Transverse colon (tissue), 4 donors: ENCODE measurements around the gene DOCK7. TPM values are rescaled to one million over a fixed set of nuclear protein-coding genes. Genes with fewer than 3 reads are reported as not detected.

Source experiments
- DNase-seq: peaks from one replicate; pipeline ENCODE4 v3.0.0-alpha.2; 2019
- H3K27ac ChIP-seq, 4 donors: fragments of 200-600 bp; sonication (generic); 2 replicates each; pipeline ENCODE4 v1.5.1; 2016 to 2018; ENCODE audit warnings: inconsistent platforms in 4 of 4
- H3K27me3 ChIP-seq: fragments of 200-600 bp; sonication (generic); 2 replicates; pipeline ENCODE4 v1.5.1; 2017; ENCODE audit warnings: inconsistent platforms
- H3K36me3 ChIP-seq, 4 donors: fragments of 200-600 bp; sonication (generic); 2 replicates each; pipeline ENCODE4 v1.5.1; 2017 to 2019; ENCODE audit warnings: inconsistent platforms in 4 of 4
- H3K4me1 ChIP-seq, 4 donors: fragments of 200-600 bp; sonication (generic); 2 replicates each; pipeline ENCODE4 v1.5.1; 2017 to 2020; ENCODE audit warnings: inconsistent platforms in 4 of 4
- H3K4me3 ChIP-seq, 4 donors: fragments of 200-600 bp; sonication (generic); 1 replicate in 1 of 4; 2 replicates in 3 of 4; pipeline versions ENCODE4 v1.5.1 to v1.6.1; 2017 to 2019; ENCODE audit warnings: inconsistent platforms in 4 of 4
- H3K9me3 ChIP-seq, 2 donors: fragments of 200-600 bp; sonication (generic); 2 replicates each; pipeline ENCODE4 v1.5.1; 2017 to 2019; ENCODE audit warnings: inconsistent platforms in 2 of 2
- CTCF ChIP-seq, 5 experiments: fragments of 200-600 bp in 3 of 5; fragments of 450-650 bp in 2 of 5; sonication (generic) in 3 of 5; IDR thresholded peaks; 1 replicate in 2 of 5; 2 replicates in 3 of 5; pipeline ENCODE4 v1.5.1; 2016 to 2017; ENCODE audit warnings: antibody characterized with exemption in 5 of 5, inconsistent platforms in 3 of 5, mild to moderate bottlenecking in 2 of 5, moderate library complexity in 1 of 5
- EP300 ChIP-seq: sonication (generic); formaldehyde crosslinking; IDR thresholded peaks from one replicate; pipeline ENCODE4 v1.6.1; 2017; ENCODE audit warnings: antibody characterized with exemption, low read depth
- POLR2A ChIP-seq: fragments of 450-650 bp; IDR thresholded peaks from one replicate; pipeline ENCODE4 v1.6.1; 2016; ENCODE audit warnings: antibody characterized with exemption, mild to moderate bottlenecking, moderate library complexity
- POLR2AphosphoS5 ChIP-seq, 3 donors: sonication (generic); formaldehyde crosslinking; IDR thresholded peaks; one replicate each; pipeline ENCODE4 v1.6.1; 2016; ENCODE audit warnings: antibody characterized with exemption in 3 of 3
- WGBS, 2 donors: methylation state at CpG; one replicate each; pipeline ENCODE4 v1.1.5; 2018; ENCODE audit warnings: low coverage in 1 of 2; 5-methylcytosine and 5-hydroxymethylcytosine counted together
- in situ Hi-C, 4 donors: fragments of 200-750 bp; cut with MboI; loops; one replicate each; pipeline versions ENCODE4 v1.15.0 to v1.15.1; 2017; ENCODE audit warnings: low sequenced_read_pairs in 3 of 4, low pct_ligation_motif_present in 1 of 4, low pct_unique_long_range_greater_than_20kb in 1 of 4
- intact Hi-C: fragments of 100-400 bp; cut with DNase I; formaldehyde crosslinking; loops from one replicate; pipeline ENCODE4 v1.15.1; 2023; ENCODE audit warnings: low total_unique reads
- total RNA-seq, 4 donors: library from RNA; depleted of rRNA; stranded (reverse); fragments of >200 nt; gene quantifications; one replicate each; pipeline ENCODE4 v1.1.0, GENCODE V29; 2016

DOCK7 gene
- total RNA-seq, 4 donors from 2014 or later = 33.7 to 138 (median 58.1) TPM

- no peaks in the 10 kb centered on the region for H3K36me3 ChIP-seq
- TF ChIP-seq POLR2A = no peak
- H3K27ac ChIP-seq = no peak overlapping the region
- intact Hi-C loops = no loop called here
- H3K4me3 ChIP-seq = no peak overlapping the region
- no peaks in the 10 kb centered on the region for H3K9me3 ChIP-seq
- H3K4me1 ChIP-seq = peaks cover 0 to 3% (median 0%) of the 10 kb centered on the region in 4 donors
- DNase-seq = no peak
- no peaks in the 10 kb centered on the region for H3K27me3 ChIP-seq
- in situ Hi-C loops = no loop called here
Observed at GRCh38 chr1:62608905-62609304, 79.3 kb downstream of the DOCK7 start.

GRCh38 chr1:62601457-62601856 lies 86.7 kb downstream of the DOCK7 start:
- 90 to 97% methylated on average over 2 of the region's 2 CpGs for WGBS, 2 donors
- Histone ChIP-seq H3K36me3 (peaks cover 0 to 3% (median 0%) of the 10 kb centered on the region in 4 donors), H3K4me1 (no peaks in the 10 kb centered on the region), H3K9me3 (no peaks in the 10 kb centered on the region), H3K27ac (no peak overlapping the region), H3K4me3 (no peak overlapping the region), H3K27me3 (no peaks in the 10 kb centered on the region)
- in situ Hi-C loops = no loop called here
- DNase-seq = no peak
- TF ChIP-seq CTCF (IDR thresholded peaks at IDR 0.05) (no peak), POLR2A (no peak), EP300 (no peak), POLR2AphosphoS5 (IDR thresholded peaks at IDR 0.05) (no peak)
- intact Hi-C loops = no loop called here

- H3K27ac ChIP-seq = no peak overlapping the region
- TF ChIP-seq CTCF (IDR thresholded peaks at IDR 0.05) (no peak), EP300 (no peak), POLR2A (no peak), POLR2AphosphoS5 (IDR thresholded peaks at IDR 0.05) (no peak)
- H3K36me3 ChIP-seq = peaks cover 0 to 3% (median 0%) of the 10 kb centered on the region in 4 donors
- H3K9me3 ChIP-seq = no peaks in the 10 kb centered on the region
- H3K4me3 ChIP-seq = no peak overlapping the region
- 70 to 84% methylated on average over 5 of the region's 5 CpGs for WGBS, 2 donors
- intact Hi-C loops (no loop called here), in situ Hi-C loops (no loop called here)
- no peak for DNase-seq
- H3K27me3 ChIP-seq = no peaks in the 10 kb centered on the region
- no peaks in the 10 kb centered on the region for H3K4me1 ChIP-seq
Observed at GRCh38 chr1:62599044-62599443, 89.1 kb downstream of the DOCK7 start.

- intact Hi-C loops (no loop called here), in situ Hi-C loops (no loop called here)
- Histone ChIP-seq H3K9me3 (no peaks in the 10 kb centered on the region), H3K27ac (no peak within 1 kb of the TSS), H3K36me3 (peaks cover 0 to 3% (median 0%) of the 10 kb centered on the region in 4 donors), H3K4me3 (no peak within 1 kb of the TSS), H3K27me3 (no peaks in the 10 kb centered on the region), H3K4me1 (no peaks in the 10 kb centered on the region)
- no peak for DNase-seq
- TF ChIP-seq POLR2AphosphoS5 (IDR thresholded peaks at IDR 0.05) (no peak), POLR2A (no peak), CTCF (IDR thresholded peaks at IDR 0.05) (no peak), EP300 (no peak)
- 57 to 59% methylated on average over 3 of the region's 3 CpGs for WGBS, 2 donors
Observed at GRCh38 chr1:62597281-62597680, 90.9 kb downstream of the DOCK7 start, which contains the start of gene ANGPTL3. TSS of gene ANGPTL3 (plus strand) at chr1:62597520. CDS start at chr1:62597567, 47 bp downstream.

- H3K4me3 ChIP-seq = no peak overlapping the region
- no peaks in the 10 kb centered on the region for H3K4me1 ChIP-seq
- H3K27ac ChIP-seq = no peak overlapping the region
- H3K27me3 ChIP-seq = no peaks in the 10 kb centered on the region
- WGBS, 2 donors = 88 to 94% methylated on average over 2 to 3 of the region's 3 CpGs
- H3K9me3 ChIP-seq = no peaks in the 10 kb centered on the region
- peaks cover 0 to 3% (median 0%) of the 10 kb centered on the region in 4 donors for H3K36me3 ChIP-seq
- TF ChIP-seq CTCF (IDR thresholded peaks at IDR 0.05) (no peak), EP300 (no peak), POLR2AphosphoS5 (IDR thresholded peaks at IDR 0.05) (no peak), POLR2A (no peak)
- intact Hi-C loops (no loop called here), in situ Hi-C loops (no loop called here)
- DNase-seq = no peak
Observed at GRCh38 chr1:62595647-62596046, 92.5 kb downstream of the DOCK7 start.
